Activated CD4-positive, alpha-beta memory T cell treated with anti-CD3 and anti-CD28 coated beads for 36 hours (primary cell): ENCODE results near the gene LEFTY1. TPM values are rescaled to one million over a fixed set of nuclear protein-coding genes. Genes with fewer than 3 reads are reported as not detected.
"Not testable (repeated sequence)": the region's sequence is repeated elsewhere in the genome, so short reads cannot be mapped to it uniquely, and the experiment has no call there.

Experiments used
- CTCF ChIA-PET: fragments of 350-600 bp; sonication (Branson Sonifier 250); formaldehyde crosslinking; loops from one replicate; lab custom pipeline; 2021; ENCODE audit warnings: antibody characterized with exemption, inconsistent platforms; lab: Charles Lee
- POLR2A ChIA-PET: fragments of 350-600 bp; sonication (Branson Sonifier 250); formaldehyde crosslinking; loops from one replicate; lab custom pipeline; 2021; ENCODE audit warnings: antibody characterized with exemption; lab: Charles Lee
- DNase-seq: peaks from one replicate; pipeline ENCODE4 v3.0.0-alpha.2; 2020
- H3K27ac Mint-ChIP-seq: one replicate; pipeline ENCODE4 v1.8.0; 2021; ENCODE audit warnings: mixed read lengths
- H3K27me3 Mint-ChIP-seq: one replicate; pipeline ENCODE4 v1.8.0; 2021; ENCODE audit warnings: mixed read lengths
- H3K36me3 Mint-ChIP-seq: one replicate; pipeline ENCODE4 v1.8.0; 2021; ENCODE audit warnings: mixed read lengths
- H3K4me1 Mint-ChIP-seq: one replicate; pipeline ENCODE4 v1.8.0; 2021; ENCODE audit warnings: low read depth, mixed read lengths
- H3K4me3 Mint-ChIP-seq: one replicate; pipeline ENCODE4 v1.8.0; 2021; ENCODE audit warnings: mild to moderate bottlenecking, mixed read lengths
- H3K9me3 Mint-ChIP-seq: one replicate; pipeline ENCODE4 v1.8.0; 2021; ENCODE audit warnings: mixed read lengths
- intact Hi-C: fragments of 100-400 bp; cut with micrococcal nuclease; formaldehyde crosslinking; loops from one replicate; pipeline ENCODE4 v1.15.1; 2023
- total RNA-seq, 2 experiments: library from RNA; stranded (reverse); gene quantifications; one replicate each; pipeline ENCODE4 v1.2.3, GENCODE V29; 2021

Gene LEFTY1
- total RNA-seq, 2 experiments from 2014 or later = 0.19 TPM; not detected in 1

DNA sequence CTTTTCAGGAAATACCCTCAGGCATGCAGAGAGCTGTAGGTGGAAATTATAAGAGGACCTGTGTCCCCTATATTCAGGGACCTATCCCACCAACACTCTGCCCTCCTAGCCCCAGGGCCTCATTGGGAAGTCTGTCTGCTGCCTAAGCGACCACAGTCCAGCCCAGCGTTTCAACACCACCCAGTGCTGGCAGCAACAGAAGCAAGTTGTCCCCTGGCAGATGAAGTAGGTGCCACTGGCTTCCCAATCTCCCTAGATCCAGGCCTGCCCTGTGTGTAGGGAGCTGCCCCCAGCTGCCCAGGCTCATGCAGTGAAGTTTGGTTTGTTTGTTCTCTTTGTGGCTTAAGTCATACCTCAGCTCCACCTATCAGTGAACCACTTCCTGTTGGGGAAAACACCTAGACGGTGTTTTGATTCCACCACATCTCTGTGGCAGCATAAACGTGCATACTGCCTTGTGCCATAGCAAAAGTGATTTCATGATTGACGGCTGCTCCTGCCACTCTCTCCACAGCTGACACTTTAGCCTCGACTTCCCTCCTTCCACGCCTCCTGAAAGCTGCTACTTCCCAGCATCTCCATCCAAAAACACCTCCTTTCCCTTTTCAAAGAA lies 8.1 kb upstream of the LEFTY1 start:
- ChIA-PET CTCF (interaction anchor here (1.0 to 2.8 kb wide), 8 partner anchors 11 to 422 kb away, joined by 3 to 24 read pairs (median 9); partner anchors contain the start of genes SRP9 and TMEM63A), POLR2A (interaction anchor here (0.8 to 2.8 kb wide), 4 partner anchors 15 to 452 kb away, joined by 3 to 34 read pairs (median 9); partner anchors contain the start of genes PYCR2, SRP9 and TMEM63A)
- H3K9me3 Mint-ChIP-seq = no peaks in the 10 kb centered on the region
- H3K27ac Mint-ChIP-seq = peak overlapping the region; percentile 85
- peak overlapping the region; percentile 54 for H3K4me3 Mint-ChIP-seq
- H3K36me3 Mint-ChIP-seq = no peaks in the 10 kb centered on the region
- intact Hi-C loops = loop anchor here (1.0 to 5.0 kb wide), 4 partner anchors 16 to 120 kb away; partner anchors contain the start of genes PYCR2 and SRP9
- H3K27me3 Mint-ChIP-seq = no peaks in the 10 kb centered on the region
- peak; percentile 83 for DNase-seq
- H3K4me1 Mint-ChIP-seq = peaks cover 37% of the 10 kb centered on the region

DNA sequence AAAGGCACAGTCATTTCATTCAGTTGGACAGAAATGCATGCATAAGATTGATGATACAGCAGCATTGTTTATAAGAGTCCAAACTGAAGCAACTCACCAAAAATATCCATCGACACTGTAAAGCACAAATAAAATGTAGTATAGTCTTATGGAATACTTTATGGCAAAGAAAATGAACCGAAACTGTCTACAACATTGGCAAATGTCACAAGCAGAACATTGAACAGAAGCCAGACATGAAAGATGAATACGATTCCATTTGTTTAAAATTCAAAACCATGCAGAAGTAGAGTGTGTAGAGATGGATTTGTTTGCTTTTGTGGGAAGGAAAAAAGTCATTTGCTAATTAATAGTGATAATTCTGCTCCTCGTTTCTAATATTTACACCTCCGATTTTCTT lies 7.5 kb upstream of the LEFTY1 start:
- Mint-ChIP-seq H3K27me3 (no peaks in the 10 kb centered on the region), H3K4me3 (peak overlapping the region; percentile 54), H3K9me3 (no peaks in the 10 kb centered on the region), H3K36me3 (no peaks in the 10 kb centered on the region), H3K4me1 (peaks cover 37% of the 10 kb centered on the region), H3K27ac (peak overlapping the region; percentile 85)
- intact Hi-C loops = loop anchor here (5.0 kb wide), 1 partner anchor 119 kb away; the partner anchor contains the start of gene SRP9
- ChIA-PET POLR2A (interaction anchor here (0.8 to 2.8 kb wide), 4 partner anchors 15 to 452 kb away, joined by 3 to 34 read pairs (median 9); partner anchors contain the start of genes PYCR2, SRP9 and TMEM63A), CTCF (interaction anchor here (1.3 to 2.8 kb wide), 7 partner anchors 13 to 422 kb away, joined by 4 to 24 read pairs (median 9); partner anchors contain the start of genes SRP9 and TMEM63A)
- no peak for DNase-seq

DNA sequence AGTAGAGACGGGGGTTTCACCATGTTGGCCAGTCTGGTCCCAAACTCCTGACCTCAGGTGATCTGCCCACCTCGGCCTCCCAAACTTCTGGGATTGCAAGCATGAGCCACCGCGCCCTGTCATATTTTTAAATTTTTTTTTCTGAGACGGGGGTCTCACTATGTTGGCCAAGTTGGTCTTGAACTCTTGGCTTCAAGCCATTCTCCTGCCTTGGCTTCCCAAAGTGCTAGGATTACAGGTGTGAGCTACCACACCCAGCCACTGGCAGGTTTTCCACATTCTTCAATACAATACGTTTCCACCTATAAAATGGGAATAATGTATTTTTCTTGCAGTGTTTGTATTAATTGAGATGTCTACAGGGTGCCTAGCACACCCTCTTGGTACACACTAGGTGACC lies 3.4 kb upstream of the LEFTY1 start:
- H3K36me3 Mint-ChIP-seq = no peaks in the 10 kb centered on the region
- H3K4me3 Mint-ChIP-seq = no peak overlapping the region
- peaks cover 17% of the 10 kb centered on the region for H3K4me1 Mint-ChIP-seq
- H3K9me3 Mint-ChIP-seq = no peaks in the 10 kb centered on the region
- CTCF ChIA-PET = interaction anchor here (0.7 to 1.3 kb wide), 2 partner anchors 9 to 10 kb away, joined by 3 read pairs; partner anchors contain the start of gene TMEM63A
- POLR2A ChIA-PET = no interaction called here
- no peak overlapping the region for H3K27ac Mint-ChIP-seq
- intact Hi-C loops = no loop called here
- DNase-seq = no peak
- H3K27me3 Mint-ChIP-seq = no peaks in the 10 kb centered on the region

DNA sequence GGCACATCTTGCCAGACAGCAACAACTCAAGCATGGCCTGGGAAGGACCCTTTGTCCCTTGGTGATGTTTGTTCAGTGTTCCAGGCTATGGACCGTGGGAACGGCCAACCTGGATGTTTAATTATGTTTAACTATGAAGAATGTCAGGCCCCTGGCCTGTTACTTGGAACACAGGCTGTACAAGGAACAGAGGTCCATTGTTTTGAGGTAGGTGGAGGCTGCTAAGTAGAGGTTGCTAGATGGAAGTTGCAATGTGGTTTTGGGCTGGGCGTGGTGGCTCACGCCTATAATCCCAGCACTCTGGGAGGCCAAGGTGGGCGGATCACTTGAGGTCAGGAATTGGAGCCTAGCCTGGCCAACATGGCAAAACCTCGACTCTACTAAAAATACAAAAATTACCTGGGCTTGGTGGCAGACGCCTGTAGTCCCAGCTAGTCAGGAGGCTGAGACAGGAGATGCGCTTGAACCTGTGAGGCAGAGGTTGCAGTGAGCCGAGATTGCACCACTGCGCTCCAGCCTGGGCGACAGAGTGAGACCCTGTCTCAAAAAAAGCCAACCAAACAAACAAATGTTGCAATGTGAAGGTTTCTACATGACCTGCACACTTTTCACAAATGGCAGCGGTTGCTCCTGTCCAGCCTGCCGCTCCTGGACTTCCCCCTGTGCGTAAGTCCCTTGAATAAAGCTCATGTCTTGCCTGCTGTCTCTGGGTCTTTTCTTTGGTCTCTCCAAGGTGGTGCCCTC lies 2.5 kb upstream of the LEFTY1 start:
- no peak overlapping the region for H3K4me3 Mint-ChIP-seq

DNA sequence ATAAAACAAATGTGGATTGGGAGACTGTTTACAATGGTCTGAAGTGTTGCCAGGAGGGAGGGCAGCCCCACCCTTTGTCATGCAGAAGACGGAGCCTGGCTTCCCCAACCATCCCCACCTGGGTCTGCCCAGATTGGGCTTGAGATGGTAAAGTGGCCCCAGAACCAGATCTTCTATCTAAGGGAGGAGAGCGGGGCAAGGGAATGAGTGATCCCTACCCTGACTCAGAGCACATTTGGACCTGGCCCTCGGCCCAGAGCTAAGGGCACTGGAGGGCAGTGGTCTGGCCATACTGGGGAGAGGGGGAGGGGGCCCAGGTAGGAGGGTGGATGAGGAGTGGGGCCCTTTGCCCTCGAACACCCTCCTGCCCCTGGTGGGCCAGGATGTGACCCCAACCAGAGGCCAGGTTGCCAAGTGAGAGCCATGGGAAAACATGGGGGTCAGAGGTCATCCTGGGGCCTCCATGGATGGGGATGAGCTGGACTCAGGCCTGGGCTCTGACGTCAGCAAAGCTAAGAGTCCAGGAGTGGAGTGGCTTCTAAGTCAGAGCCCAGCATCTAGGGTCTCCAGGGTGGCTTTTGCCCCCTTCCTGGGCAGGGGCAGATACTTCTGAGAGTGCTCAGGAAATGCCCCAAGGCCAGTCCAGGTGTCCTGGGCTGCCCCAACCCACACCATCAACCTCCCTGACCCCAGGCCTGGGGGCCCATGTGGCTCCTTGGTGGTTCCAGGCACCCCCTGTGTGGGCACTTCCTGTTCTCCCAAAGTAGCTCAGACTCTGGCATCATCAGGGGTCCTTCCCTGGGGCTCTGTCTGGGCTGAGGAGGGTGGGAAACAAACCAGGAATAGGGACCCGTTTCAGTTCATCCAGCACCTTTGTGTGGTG lies 1.6 kb upstream of the LEFTY1 start:
- intact Hi-C loops = no loop called here
- Mint-ChIP-seq H3K27me3 (no peaks in the 10 kb centered on the region), H3K4me3 (no peak overlapping the region), H3K4me1 (no peaks in the 10 kb centered on the region), H3K36me3 (no peaks in the 10 kb centered on the region), H3K9me3 (no peaks in the 10 kb centered on the region), H3K27ac (no peak overlapping the region)
- POLR2A ChIA-PET = no interaction called here
- CTCF ChIA-PET = no interaction called here
- no peak for DNase-seq

More for the DNA sequence above, 2.5 kb upstream of the LEFTY1 start:
- intact Hi-C loops = no loop called here
- no peaks in the 10 kb centered on the region for H3K9me3 Mint-ChIP-seq
- H3K4me1 Mint-ChIP-seq = peaks cover 8% of the 10 kb centered on the region
- ChIA-PET POLR2A (no interaction called here), CTCF (no interaction called here)
- no peak for DNase-seq
- no peak overlapping the region for H3K27ac Mint-ChIP-seq
- H3K36me3 Mint-ChIP-seq = no peaks in the 10 kb centered on the region
- H3K27me3 Mint-ChIP-seq = no peaks in the 10 kb centered on the region

DNA sequence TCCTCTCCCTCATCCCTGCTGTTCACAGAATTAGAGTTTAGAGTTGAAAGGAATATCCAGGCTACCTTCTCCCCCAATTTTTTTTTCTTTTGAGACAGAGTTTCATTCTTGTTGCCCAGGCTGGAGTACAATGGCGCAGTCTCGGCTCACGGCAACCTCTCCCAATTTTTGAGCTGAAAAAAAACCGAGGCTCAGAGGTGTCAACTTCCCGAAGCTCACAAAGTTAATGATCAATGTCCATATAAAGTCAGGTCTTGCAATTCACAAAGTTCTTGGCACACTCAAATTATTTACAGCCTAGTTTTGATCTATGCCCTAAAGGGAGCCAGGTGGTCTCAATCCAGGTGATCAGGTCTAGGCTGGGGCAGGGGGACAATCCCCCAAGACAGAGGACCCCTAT lies 797 bp upstream of the LEFTY1 start:
- Mint-ChIP-seq H3K27ac (no peak overlapping the region), H3K4me1 (no peaks in the 10 kb centered on the region), H3K4me3 (no peak overlapping the region), H3K9me3 (no peaks in the 10 kb centered on the region), H3K36me3 (no peaks in the 10 kb centered on the region), H3K27me3 (no peaks in the 10 kb centered on the region)
- intact Hi-C loops = no loop called here
- ChIA-PET POLR2A (no interaction called here), CTCF (no interaction called here)
- no peak for DNase-seq

DNA sequence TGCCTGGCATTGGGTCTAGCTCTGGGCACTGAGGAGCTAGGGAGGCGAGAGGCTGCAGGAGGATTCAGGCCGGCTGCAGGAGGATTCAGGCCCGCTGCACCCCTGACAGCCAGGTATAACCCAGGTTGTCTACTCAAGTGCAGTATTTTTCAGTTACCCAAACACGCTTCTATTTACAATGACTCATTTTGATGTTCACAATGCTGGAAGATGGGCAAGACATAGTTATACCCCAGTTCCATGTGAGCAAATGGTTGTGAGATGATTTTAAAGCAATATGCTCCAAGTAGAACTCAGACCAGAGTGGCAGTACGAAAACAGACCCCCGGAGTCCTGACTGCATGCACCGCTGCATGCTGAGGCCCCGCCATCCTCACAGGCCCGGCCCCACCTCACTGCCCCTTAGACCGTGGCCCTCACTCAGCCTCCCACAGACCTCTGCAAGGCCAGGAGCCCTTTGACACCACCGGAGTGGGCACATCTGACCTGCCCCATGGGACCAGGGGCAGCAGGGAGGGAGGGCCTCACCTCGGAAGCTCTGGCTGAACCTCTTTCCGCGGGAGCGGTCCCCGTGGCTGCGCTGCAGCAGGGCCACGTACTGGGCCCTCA lies 553 bp downstream of the LEFTY1 start:
- intact Hi-C loops = no loop called here
- CTCF ChIA-PET = interaction anchor here (1.3 kb wide), 1 partner anchor 10 kb away, joined by 3 read pairs; no protein-coding TSS in a partner anchor
- no peaks in the 10 kb centered on the region for H3K27me3 Mint-ChIP-seq
- no peaks in the 10 kb centered on the region for H3K36me3 Mint-ChIP-seq
- no peak overlapping the region for H3K4me3 Mint-ChIP-seq
- no peak overlapping the region for H3K27ac Mint-ChIP-seq
- no peaks in the 10 kb centered on the region for H3K9me3 Mint-ChIP-seq
- H3K4me1 Mint-ChIP-seq = peaks cover 6% of the 10 kb centered on the region
- no peak for DNase-seq
- POLR2A ChIA-PET = no interaction called here

DNA sequence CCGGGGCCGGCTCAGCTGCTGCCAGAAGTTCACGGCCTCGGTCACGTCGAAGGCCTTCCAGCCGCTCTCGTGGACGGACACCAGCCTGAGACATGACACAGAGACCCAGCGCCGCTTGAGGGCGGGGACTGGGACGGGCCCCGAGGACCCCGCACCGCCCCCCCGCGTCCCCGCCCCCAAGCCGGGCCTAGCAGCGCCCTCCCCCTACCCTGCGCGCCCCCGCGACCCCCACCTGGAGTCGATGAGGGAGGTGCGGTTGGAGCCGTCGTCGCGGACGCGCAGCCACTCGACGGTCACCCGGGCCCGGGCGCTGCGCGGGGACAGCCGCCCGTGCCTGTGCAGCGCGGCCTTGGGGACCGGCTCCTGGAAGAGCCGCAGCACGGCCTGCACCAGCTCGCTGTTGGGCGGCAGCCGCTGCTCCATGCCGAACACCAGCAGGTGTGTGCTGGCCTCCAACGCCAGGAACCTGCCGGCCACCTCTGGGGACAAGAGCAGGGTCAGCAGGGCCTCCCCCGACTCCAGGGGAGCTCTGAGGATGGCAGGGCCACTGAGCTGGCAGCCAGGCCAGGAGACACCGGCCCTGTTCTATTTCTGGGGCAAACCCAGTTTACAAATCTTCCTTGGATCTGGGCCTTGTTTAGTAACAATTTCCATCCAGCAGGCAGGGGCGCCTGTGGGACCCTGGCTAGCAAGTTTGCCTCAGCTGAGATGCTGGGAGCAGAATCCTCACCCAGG lies 1.2 kb downstream of the LEFTY1 start:
- H3K9me3 Mint-ChIP-seq, DNase-seq, POLR2A ChIA-PET, H3K27ac Mint-ChIP-seq, H3K4me1 Mint-ChIP-seq, H3K4me3 Mint-ChIP-seq, H3K36me3 Mint-ChIP-seq, intact Hi-C loops, H3K27me3 Mint-ChIP-seq: not testable (repeated sequence)
- CTCF ChIA-PET = interaction anchor here (0.9 to 1.3 kb wide), 2 partner anchors 9 to 23 kb away, joined by 3 read pairs; no protein-coding TSS in a partner anchor

DNA sequence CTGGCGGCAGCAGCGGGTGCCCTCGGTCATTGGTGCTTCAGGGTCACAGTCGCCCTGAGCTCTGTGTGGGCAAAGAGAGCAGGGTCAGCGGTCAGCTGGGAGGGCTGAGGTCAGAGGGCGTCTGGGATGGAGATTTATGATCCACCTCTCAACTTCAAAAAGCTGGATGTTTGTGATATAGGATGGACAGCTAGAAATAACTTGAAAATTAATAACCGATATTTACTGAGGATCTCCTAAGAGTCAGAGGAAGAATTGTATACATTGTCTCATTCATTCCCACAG lies 2.0 kb downstream of the LEFTY1 start:
- no peak for DNase-seq
- Mint-ChIP-seq H3K9me3 (no peaks in the 10 kb centered on the region), H3K4me3 (no peak overlapping the region), H3K27me3 (no peaks in the 10 kb centered on the region), H3K27ac (no peak overlapping the region), H3K36me3 (no peaks in the 10 kb centered on the region), H3K4me1 (peaks cover 9% of the 10 kb centered on the region)
- POLR2A ChIA-PET = no interaction called here
- CTCF ChIA-PET = interaction anchor here (0.9 kb wide), 1 partner anchor 24 kb away, joined by 3 read pairs; no protein-coding TSS in a partner anchor
- intact Hi-C loops = no loop called here

DNA sequence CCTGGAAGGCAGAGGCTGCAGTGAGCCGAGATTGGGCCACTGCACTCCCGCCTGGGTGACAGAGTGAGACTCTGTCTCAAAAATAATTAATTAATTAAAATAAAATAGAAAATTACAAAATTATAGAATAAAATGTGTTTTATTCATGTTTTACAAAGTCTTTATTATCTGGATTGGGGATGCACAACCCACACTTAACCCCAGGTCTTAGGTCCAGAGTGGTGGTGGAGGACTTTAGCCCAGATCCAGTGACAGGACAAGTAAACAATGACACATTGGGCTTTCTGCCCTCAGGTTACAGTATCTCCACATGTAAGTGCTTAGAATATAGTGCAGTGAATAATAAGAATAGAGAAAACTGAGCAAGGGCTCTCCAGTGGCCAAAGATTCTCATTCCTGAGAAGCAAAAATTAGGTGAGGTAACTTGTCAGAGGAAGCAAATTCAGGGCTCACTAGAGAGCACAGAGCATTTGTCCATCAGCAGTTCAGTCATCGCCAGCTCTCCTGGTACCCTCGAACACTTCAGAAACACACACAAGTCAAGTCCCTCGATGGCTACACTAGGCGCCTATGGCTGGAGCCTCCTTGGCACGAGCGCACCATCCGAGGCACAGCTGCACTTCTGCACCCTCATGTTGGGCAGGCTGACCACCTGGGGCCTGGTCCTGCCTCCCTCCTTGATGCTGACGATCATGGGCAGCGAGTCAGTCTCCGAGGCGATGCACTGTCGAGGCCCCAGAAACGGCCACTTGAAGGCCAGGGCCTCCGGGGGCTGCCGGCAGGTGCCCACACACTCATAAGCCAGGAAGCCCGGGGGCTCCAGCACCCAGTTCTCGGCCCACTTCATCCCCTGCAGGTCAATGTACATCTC lies 2.6 kb downstream of the LEFTY1 start:
- Mint-ChIP-seq H3K36me3 (no peaks in the 10 kb centered on the region), H3K27me3 (no peaks in the 10 kb centered on the region), H3K9me3 (no peaks in the 10 kb centered on the region), H3K4me1 (peaks cover 9% of the 10 kb centered on the region), H3K27ac (no peak overlapping the region), H3K4me3 (no peak overlapping the region)
- ChIA-PET POLR2A (no interaction called here), CTCF (interaction anchor here (0.9 kb wide), 1 partner anchor 25 kb away, joined by 3 read pairs; no protein-coding TSS in a partner anchor)
- intact Hi-C loops = no loop called here
- DNase-seq = no peak
